CD4-positive, alpha-beta T cell treated with Interleukin-4 for 1 hour (primary cell): ENCODE measurements around the gene FXYD5.
"Not testable (repeated sequence)": the region's sequence is repeated elsewhere in the genome, so short reads cannot be mapped to it uniquely, and the experiment has no call there.

Experiments used
- DNase-seq, 2 donors: peaks; one replicate each; pipeline ENCODE4 v3.0.0-alpha.2; 2020 to 2022

Gene FXYD5

DNA sequence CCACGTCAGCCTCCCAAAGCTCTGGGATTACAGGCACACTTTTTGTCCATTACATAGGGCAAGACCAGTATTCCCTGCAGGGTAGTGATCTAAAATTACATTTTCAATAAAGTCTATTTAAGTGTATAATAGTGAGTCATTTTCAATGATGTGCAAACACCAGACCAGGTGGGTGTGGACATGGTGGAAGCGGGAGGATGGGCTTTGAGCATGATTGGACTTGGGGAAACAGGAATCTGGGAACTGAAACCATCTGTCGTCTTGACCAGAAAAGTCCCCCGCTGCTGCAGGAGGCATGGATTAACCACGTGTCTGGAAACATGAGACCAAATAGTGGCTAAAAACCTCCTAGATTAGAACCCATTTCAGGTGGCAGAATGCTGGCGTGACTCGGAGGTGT, 34.0 kb upstream of the FXYD5 start:
- DNase-seq, result peak in 1 of 2 donors; percentile 21

GRCh38 chr19:35120898-35121297, 33.6 kb upstream of the FXYD5 start:
- DNase-seq, result no peak

DNA sequence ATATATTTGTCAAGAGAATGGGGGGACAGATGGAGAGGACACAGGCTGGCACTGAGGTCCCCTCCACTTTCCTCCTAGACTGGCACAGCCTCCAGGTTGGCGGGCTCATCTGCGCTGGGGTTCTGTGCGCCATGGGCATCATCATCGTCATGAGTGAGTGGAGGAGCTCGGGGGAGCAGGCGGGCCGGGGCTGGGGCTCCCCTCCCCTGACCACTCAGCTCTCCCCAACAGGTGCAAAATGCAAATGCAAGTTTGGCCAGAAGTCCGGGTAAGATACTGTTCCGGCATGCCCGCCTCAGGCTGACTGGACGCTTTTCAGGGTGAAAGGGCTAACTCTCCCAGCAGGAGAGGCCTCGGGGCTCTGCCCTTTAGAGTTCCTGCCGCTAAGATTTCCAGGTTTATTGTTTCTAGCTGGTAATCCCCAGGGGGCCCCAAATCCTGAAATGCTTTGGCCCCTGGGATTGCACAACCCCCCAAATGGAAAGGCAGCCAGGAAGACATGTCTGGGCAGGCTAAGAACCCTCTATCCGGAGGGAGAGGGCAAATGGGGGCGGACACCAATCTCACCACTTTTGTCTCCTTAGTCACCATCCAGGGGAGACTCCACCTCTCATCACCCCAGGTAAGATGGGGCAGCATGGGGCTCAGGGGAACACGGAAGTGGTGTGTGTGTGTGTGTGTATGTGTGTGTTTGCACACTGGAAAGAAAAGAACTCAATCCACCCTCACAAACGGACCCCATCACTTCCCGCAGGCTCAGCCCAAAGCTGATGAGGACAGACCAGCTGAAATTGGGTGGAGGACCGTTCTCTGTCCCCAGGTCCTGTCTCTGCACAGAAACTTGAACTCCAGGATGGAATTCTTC, 31.6 kb upstream of the FXYD5 start:
- no peak for DNase-seq

- no peak for DNase-seq
These were observed 31.0 kb upstream of the FXYD5 start for GRCh38 chr19:35123573-35123972.

DNA sequence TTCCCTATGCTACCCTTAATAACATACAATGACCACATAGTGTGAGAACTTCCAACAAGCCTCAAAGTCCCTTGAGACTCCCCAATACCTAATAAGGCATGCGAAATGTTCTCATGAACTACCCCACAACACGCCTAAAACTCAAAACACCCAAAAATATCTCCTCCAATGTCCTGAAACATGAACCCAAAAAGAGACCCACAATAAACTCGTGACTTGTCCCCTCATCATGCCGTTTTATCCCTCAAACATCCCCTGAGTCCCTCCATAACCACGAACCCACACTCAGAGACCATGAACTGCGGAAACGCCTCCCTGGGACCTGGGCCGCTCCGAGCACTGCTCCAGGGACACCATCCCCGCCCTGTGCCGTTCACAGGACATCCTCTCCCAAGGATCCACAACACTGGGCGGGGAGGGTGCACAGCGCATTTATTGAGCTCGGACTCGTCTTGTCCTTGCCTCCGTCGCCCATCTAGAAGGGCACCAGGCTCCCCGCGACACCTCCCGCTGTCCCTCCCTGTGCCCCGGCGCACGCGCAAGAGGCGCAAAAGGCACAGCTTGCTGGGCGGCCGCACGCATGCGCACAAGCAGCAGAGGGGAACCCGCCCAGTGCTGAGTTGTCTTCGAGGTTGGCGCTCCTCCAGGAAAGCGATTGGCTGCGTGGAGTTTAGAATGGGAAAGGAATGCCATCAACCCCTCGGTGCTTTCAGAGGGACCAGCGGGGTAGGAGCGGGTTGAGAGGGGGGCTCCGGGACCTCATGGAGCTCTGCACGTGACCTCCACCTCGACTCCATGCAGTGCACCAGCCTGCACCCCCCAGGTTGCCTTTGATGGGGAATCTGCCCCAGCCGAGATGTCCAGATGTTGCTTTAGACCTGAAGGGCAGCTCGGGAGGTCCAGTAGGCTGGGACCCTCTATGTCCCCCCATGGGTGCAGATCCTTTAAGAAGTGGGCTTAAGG, 30.2 kb upstream of the FXYD5 start:
- DNase-seq, result peak; percentile 89 to 90

GRCh38 chr19:35125270-35125717, 29.2 kb upstream of the FXYD5 start:
- DNase-seq, result no peak

DNA sequence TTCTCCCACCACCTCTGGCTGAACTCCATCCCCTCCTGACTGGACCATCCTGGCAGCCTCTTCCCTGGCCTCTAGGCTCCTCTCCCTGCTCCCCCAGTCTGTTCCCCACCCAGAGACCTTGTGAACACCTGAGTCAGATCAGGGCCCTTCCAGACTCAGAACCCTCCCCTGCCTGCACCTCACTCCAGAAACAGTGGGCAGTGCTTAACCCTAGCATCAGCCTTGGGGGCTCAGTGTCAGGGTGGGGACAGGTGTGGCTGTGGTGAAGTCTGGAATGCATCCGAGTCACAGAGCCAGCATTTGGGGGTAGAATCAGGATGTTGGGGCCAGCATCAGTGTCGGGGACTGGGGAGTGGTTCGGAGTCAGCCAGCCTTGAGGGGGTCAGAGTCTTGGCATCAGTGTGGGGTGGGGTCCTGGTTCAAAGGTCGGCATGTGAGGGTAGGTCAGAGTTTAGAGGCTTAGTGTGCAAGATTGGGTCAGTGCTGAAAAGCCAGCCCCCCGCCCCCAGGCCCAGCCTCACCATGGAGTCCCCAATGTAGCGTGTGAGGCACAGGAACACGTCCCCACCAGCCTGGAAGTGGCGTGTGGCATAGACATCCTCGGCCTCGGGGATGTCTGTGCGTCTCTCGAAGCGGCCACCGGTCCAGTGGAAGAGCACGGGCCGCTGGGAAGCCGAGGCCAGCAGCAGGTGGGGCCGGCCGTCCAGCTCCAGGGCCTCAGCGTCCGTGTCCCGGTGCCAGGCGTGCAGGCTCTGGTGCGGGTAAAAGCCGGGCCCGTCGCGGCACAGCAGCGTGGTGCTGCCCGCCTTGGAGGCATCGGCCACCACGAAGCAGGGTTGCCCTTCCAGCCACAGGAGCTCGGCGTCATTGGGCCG, 28.5 kb upstream of the FXYD5 start:
- no peak for DNase-seq

DNA sequence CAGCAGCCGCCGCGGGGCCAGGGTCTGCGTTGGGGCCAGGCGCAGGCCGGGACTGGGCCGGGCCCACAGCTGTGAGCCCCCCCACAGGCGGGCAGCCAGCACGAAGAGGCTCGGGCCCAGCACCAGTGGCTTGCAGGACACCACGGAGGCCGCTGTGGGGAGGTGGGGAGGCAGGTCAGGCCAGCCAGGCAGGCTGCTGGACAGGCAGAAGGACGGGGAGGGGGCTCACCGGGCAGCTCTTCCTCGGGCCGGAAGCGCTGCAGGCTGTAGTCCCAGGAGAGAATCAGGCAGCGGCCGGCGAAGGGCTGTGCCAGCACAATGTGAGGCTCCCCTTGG, 27.9 kb upstream of the FXYD5 start:
- no peak for DNase-seq

DNA sequence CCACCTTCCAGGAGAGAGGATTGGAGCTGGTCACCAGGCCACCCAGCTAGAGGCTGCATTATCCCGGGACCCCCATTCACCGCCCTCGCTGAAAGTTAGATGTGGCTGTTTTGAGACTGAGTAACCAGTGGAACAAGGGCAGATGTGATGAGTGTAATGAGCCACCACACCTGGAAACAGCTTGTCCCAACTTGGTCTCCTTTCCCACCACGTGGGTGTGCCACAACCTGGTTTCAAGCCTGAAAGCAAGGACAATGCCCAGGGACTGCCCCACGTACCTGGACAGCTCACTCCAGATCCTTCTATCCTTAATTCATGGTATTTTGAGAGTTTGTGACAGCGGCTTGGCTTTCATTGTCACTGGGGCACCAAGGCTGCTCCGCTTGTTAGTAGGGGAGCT, 26.7 kb upstream of the FXYD5 start:
- no peak for DNase-seq

GRCh38 chr19:35128398-35129057, 26.0 kb upstream of the FXYD5 start:
- DNase-seq, result no peak

- DNase-seq, result not testable (repeated sequence)
These were observed 24.7 kb upstream of the FXYD5 start for GRCh38 chr19:35129724-35130274.

DNA sequence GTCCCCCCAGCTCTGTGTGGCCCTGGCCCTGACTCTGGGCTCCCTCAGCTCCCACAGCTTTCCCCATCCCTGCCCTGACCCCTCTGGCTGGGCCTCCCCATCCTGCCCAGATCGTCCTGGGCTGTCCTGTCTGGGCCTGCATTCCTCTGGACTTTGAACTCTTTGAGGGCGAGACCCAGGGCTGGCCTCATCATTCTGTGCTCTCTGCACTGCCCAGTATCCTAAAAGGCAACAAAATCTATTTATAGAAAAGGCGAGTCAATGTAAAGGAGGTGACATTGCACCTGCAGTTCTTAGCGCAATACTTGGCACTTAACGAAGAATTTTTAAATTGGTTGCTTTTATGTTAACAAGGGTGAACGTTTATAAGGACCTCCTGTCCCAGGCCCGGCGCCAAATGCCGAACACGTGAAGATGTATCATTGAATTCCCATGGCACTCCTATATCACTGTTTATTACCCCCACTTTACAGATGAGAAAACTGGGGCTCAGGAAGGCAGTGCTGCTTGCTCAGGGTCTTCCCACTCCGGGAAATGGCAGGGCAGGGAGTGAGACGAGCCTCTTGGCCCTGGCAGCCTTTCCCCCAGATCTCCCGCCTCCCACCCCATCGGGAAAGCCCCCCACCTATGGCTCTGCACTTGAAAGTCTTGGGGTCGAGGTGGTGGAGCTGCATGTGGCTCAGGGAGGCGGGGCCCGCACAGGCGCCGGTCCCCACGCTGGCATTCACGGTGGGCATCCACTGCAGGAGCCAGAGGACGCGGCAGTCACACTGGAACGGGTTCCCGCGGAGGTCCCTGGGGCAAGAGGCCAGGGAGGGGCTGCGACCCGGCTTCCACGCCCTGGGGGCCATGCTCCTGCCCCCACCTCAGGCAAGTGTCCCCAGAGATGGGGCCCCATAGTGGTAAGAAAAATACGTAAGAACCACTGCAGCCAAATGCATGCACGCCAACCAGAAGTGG, 23.5 kb upstream of the FXYD5 start:
- DNase-seq, result no peak

GRCh38 chr19:35132254-35132653, 22.3 kb upstream of the FXYD5 start:
- no peak for DNase-seq

- no peak for DNase-seq
These were observed 20.7 kb upstream of the FXYD5 start for GRCh38 chr19:35133826-35134225.

DNA sequence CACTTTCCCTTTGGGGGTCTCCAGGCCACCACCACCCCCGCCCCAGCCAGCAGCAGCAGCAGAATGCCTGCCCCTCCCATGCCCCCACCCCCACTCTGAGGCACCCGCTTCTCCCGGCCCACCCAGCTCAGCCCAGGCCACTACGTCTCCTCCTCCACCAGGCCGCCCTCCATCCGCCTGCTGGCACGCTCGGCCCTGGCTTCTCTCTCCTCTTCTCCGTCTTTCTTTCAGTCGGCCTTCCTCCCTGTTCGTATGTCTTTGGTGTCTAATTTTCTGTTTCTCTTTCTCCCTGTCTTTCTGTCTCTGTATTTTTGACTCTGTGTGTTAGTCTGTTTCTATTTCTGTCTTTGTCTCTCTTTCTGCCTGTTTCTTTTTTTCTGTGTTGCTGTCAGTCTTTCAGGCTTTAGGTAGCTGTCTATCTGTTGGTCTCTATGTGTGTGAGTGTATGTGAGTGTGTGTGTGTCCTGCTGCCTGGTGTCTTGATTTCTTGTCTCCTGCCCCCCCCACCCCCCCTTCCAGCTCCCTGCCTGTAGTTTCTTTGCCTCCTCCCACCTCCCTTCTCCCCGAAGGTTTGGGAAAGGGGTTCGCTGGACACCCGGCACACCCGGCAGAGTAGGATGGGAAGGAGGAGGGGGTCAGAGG, 19.8 kb upstream of the FXYD5 start, which contains the start of gene LGI4:
Gene LGI4, minus strand, starts transcription at position 459 of the 642 bp plus-strand sequence. Its CDS starts 379 bp downstream, at position 80.
- DNase-seq, result no peak

DNA sequence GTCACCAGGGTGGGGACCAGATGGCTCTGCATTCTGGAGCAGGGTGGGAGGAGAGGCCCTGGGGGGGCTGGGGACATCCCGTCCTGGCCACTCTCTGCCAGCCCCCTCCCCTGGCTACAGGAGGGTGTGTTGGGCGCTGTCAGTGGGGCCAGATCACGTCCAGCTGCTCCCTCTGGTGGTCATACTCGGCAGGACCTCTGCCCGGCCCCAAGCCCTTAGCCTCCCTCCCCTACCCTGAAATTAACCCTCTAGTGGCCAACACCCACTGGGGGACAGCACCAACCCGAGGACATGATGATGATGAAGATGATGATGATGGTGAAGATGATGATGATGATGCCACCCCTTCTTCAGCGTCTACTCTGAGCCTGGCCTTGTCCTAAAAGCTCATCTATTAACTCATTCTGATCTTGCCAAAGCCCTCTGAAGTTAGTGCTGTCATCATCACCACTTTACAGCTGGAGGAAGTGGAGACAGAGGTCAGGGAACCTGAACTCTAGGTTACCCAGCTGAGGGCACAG, 19.1 kb upstream of the FXYD5 start:
- DNase-seq, result peak; percentile 67 to 70

- no peak for DNase-seq
These were observed 18.3 kb upstream of the FXYD5 start for GRCh38 chr19:35136231-35136630.

GRCh38 chr19:35136977-35137702, 17.4 kb upstream of the FXYD5 start:
- DNase-seq, result no peak

GRCh38 chr19:35138305-35138892, 16.1 kb upstream of the FXYD5 start, which contains the start of gene FXYD1:
FXYD1 (plus strand) TSS chr19:35138824; CDS start chr19:35140080, 1,256 bp downstream.
- DNase-seq, result no peak
